Naive thymus-derived CD8-positive, alpha-beta T cell (primary cell): ENCODE data around the gene NCKAP1. TPM values are rescaled to one million over a fixed set of nuclear protein-coding genes. Genes with fewer than 3 reads are reported as not detected.
A peak's percentile ranks its signal among the peaks of the same experiment; 100 is the strongest.
"Not testable (repeated sequence)": the region's sequence is repeated elsewhere in the genome, so short reads cannot be mapped to it uniquely, and the experiment has no call there.

ENCODE experiments used
- ATAC-seq, 2 donors: fragments of 150-1000 bp; cut with Tn5 transposase in 1 of 2; sonication (Bioruptor Pico), chemical (Tn5 transposase) in 1 of 2; 1 replicate in 1 of 2; 2 replicates in 1 of 2; pipeline ENCODE4 v1.10.0; 2021; ENCODE audit warnings: mild to moderate bottlenecking in 2 of 2, moderate library complexity in 2 of 2
- POLR2A ChIA-PET: fragments of 350-600 bp; sonication (Branson Sonifier 250); formaldehyde crosslinking; loops from one replicate; lab custom pipeline; 2021; ENCODE audit warnings: antibody characterized with exemption; lab: Charles Lee
- DNase-seq, 10 donors: peaks; one replicate each; pipeline versions ENCODE4 v3.0.0 to v3.0.0-alpha.2; 2020 to 2022
- H3K27ac Mint-ChIP-seq, 10 donors: one replicate each; pipeline ENCODE4 v1.8.0; 2020 to 2022; ENCODE audit warnings: mild to moderate bottlenecking in 10 of 10, mixed read lengths in 10 of 10, moderate library complexity in 4 of 10, inconsistent platforms in 1 of 10
- H3K27me3 Mint-ChIP-seq, 5 donors: one replicate each; pipeline ENCODE4 v1.8.0; 2021 to 2022; ENCODE audit warnings: mixed read lengths in 5 of 5
- H3K36me3 Mint-ChIP-seq, 3 donors: one replicate each; pipeline ENCODE4 v1.8.0; 2020 to 2022; ENCODE audit warnings: mixed read lengths in 3 of 3, mild to moderate bottlenecking in 2 of 3, inconsistent platforms in 1 of 3
- H3K4me1 Mint-ChIP-seq, 4 donors: one replicate each; pipeline ENCODE4 v1.8.0; 2021 to 2022; ENCODE audit warnings: mixed read lengths in 4 of 4
- H3K4me3 Mint-ChIP-seq, 10 donors: one replicate each; pipeline ENCODE4 v1.8.0; 2020 to 2022; ENCODE audit warnings: mild to moderate bottlenecking in 10 of 10, mixed read lengths in 10 of 10, moderate library complexity in 6 of 10, inconsistent platforms in 1 of 10
- H3K9me3 Mint-ChIP-seq, 9 donors: one replicate each; pipeline ENCODE4 v1.8.0; 2020 to 2022; ENCODE audit warnings: mixed read lengths in 9 of 9, mild to moderate bottlenecking in 3 of 9, inconsistent platforms in 1 of 9, moderate library complexity in 1 of 9
- polyA plus RNA-seq, 3 donors: library from polyadenylated mRNA; unstranded; fragments of 300-500 nt; fragmentation: Illumina TruSeq; gene quantifications; one replicate each; pipeline ENCODE4 v1.2.3, GENCODE V29; 2021
- total RNA-seq, 8 experiments: library from RNA in 2 of 8; stranded (reverse) in 2 of 8; gene quantifications; one replicate each; pipeline ENCODE4 v1.2.3 and lab custom pipeline; 2021 to 2026

The NCKAP1 gene
- total and polyA plus RNA-seq, 5 experiments from 2014 or later = 0.10 to 0.63 (median 0.27) TPM; not detected in 1

GRCh38 chr2:182980652-182981051, 57.6 kb downstream of the NCKAP1 start:
- H3K27ac Mint-ChIP-seq = no peak overlapping the region
- H3K27me3 Mint-ChIP-seq = no peaks in the 10 kb centered on the region
- no peaks in the 10 kb centered on the region for H3K4me1 Mint-ChIP-seq
- no peak overlapping the region for H3K4me3 Mint-ChIP-seq
- POLR2A ChIA-PET = interaction anchor here (0.6 kb wide), 1 partner anchor 75 kb away, joined by 7 read pairs; no protein-coding TSS in a partner anchor
- H3K36me3 Mint-ChIP-seq = no peaks in the 10 kb centered on the region
- no peaks in the 10 kb centered on the region for H3K9me3 Mint-ChIP-seq
- ATAC-seq (no peak), DNase-seq (no peak)

GRCh38 chr2:182980115-182980514, 58.1 kb downstream of the NCKAP1 start:
- Mint-ChIP-seq H3K36me3 (no peaks in the 10 kb centered on the region), H3K4me1 (no peaks in the 10 kb centered on the region), H3K27me3 (no peaks in the 10 kb centered on the region), H3K9me3 (no peaks in the 10 kb centered on the region), H3K27ac (no peak overlapping the region), H3K4me3 (no peak overlapping the region)
- POLR2A ChIA-PET = interaction anchor here (0.6 kb wide), 1 partner anchor 75 kb away, joined by 7 read pairs; no protein-coding TSS in a partner anchor
- DNase-seq (peak in 3 of 10 donors; percentile 35 to 38 (median 37)), ATAC-seq (no peak)

GRCh38 chr2:182977463-182977862, 60.8 kb downstream of the NCKAP1 start:
- H3K27me3 Mint-ChIP-seq = no peaks in the 10 kb centered on the region
- H3K4me3 Mint-ChIP-seq = no peak overlapping the region
- ATAC-seq = no peak
- H3K4me1 Mint-ChIP-seq = peaks cover 0 to 1% (median 0%) of the 10 kb centered on the region in 4 donors
- no peak overlapping the region for H3K27ac Mint-ChIP-seq
- POLR2A ChIA-PET = no interaction called here
- no peaks in the 10 kb centered on the region for H3K9me3 Mint-ChIP-seq
- DNase-seq = no peak
- no peaks in the 10 kb centered on the region for H3K36me3 Mint-ChIP-seq

GRCh38 chr2:182973441-182974352, 64.6 kb downstream of the NCKAP1 start:
- no peak overlapping the region for H3K4me3 Mint-ChIP-seq
- peaks cover 0 to 4% (median 0%) of the 10 kb centered on the region in 9 donors for H3K9me3 Mint-ChIP-seq
- no peak overlapping the region for H3K27ac Mint-ChIP-seq
- ATAC-seq (no peak), DNase-seq (no peak)
- H3K27me3 Mint-ChIP-seq = peaks cover 0 to 3% (median 0%) of the 10 kb centered on the region in 5 donors
- H3K36me3 Mint-ChIP-seq = peaks cover 0 to 2% (median 0%) of the 10 kb centered on the region in 3 donors
- peaks cover 0 to 1% (median 0%) of the 10 kb centered on the region in 4 donors for H3K4me1 Mint-ChIP-seq
- POLR2A ChIA-PET = no interaction called here

GRCh38 chr2:182972548-182972942, 65.7 kb downstream of the NCKAP1 start:
- H3K27ac Mint-ChIP-seq = no peak overlapping the region
- POLR2A ChIA-PET = no interaction called here
- DNase-seq (no peak), ATAC-seq (no peak)
- H3K27me3 Mint-ChIP-seq = peaks cover 0 to 5% (median 1%) of the 10 kb centered on the region in 5 donors
- H3K4me3 Mint-ChIP-seq = no peak overlapping the region
- peaks cover 0 to 2% (median 0%) of the 10 kb centered on the region in 3 donors for H3K36me3 Mint-ChIP-seq
- peaks cover 0 to 1% (median 0%) of the 10 kb centered on the region in 4 donors for H3K4me1 Mint-ChIP-seq
- H3K9me3 Mint-ChIP-seq = peaks cover 0 to 4% (median 0%) of the 10 kb centered on the region in 9 donors

- Mint-ChIP-seq H3K9me3 (peaks cover 0 to 4% (median 0%) of the 10 kb centered on the region in 9 donors), H3K4me1 (peaks cover 0 to 1% (median 0%) of the 10 kb centered on the region in 4 donors), H3K27me3 (peaks cover 0 to 5% (median 1%) of the 10 kb centered on the region in 5 donors), H3K4me3 (no peak overlapping the region), H3K27ac (no peak overlapping the region), H3K36me3 (peaks cover 0 to 2% (median 0%) of the 10 kb centered on the region in 3 donors)
- DNase-seq (no peak), ATAC-seq (no peak)
- POLR2A ChIA-PET = no interaction called here
Measured at GRCh38 chr2:182971820-182972547, 66.3 kb downstream of the NCKAP1 start.

GRCh38 chr2:182970486-182970885, 67.8 kb downstream of the NCKAP1 start:
- Mint-ChIP-seq H3K27me3 (peaks cover 0 to 5% (median 1%) of the 10 kb centered on the region in 5 donors), H3K36me3 (peaks cover 0 to 2% (median 0%) of the 10 kb centered on the region in 3 donors), H3K4me1 (peaks cover 0 to 1% (median 0%) of the 10 kb centered on the region in 4 donors), H3K27ac (no peak overlapping the region), H3K4me3 (no peak overlapping the region), H3K9me3 (peaks cover 0 to 4% (median 0%) of the 10 kb centered on the region in 9 donors)
- DNase-seq (no peak), ATAC-seq (no peak)
- POLR2A ChIA-PET = no interaction called here

GRCh38 chr2:182968493-182968892, 69.8 kb downstream of the NCKAP1 start:
- Mint-ChIP-seq H3K4me1 (no peaks in the 10 kb centered on the region), H3K27me3 (peaks cover 0 to 5% (median 1%) of the 10 kb centered on the region in 5 donors), H3K4me3 (no peak overlapping the region), H3K27ac (no peak overlapping the region), H3K36me3 (peaks cover 0 to 2% (median 0%) of the 10 kb centered on the region in 3 donors), H3K9me3 (peaks cover 0 to 4% (median 0%) of the 10 kb centered on the region in 9 donors)
- POLR2A ChIA-PET = no interaction called here
- no peak for ATAC-seq
- DNase-seq = no peak

GRCh38 chr2:182966356-182966755, 71.9 kb downstream of the NCKAP1 start:
- H3K4me1 Mint-ChIP-seq, DNase-seq, H3K4me3 Mint-ChIP-seq, H3K27ac Mint-ChIP-seq, H3K9me3 Mint-ChIP-seq, POLR2A ChIA-PET, H3K27me3 Mint-ChIP-seq, H3K36me3 Mint-ChIP-seq, ATAC-seq: not testable (repeated sequence)

GRCh38 chr2:182962641-182963040, 75.6 kb downstream of the NCKAP1 start:
- no peaks in the 10 kb centered on the region for H3K4me1 Mint-ChIP-seq
- POLR2A ChIA-PET = no interaction called here
- no peak overlapping the region for H3K27ac Mint-ChIP-seq
- ATAC-seq (no peak), DNase-seq (no peak)
- peaks cover 0 to 1% (median under 1%) of the 10 kb centered on the region in 5 donors for H3K27me3 Mint-ChIP-seq
- H3K36me3 Mint-ChIP-seq = peaks cover 0 to 4% (median 0%) of the 10 kb centered on the region in 3 donors
- H3K9me3 Mint-ChIP-seq = peaks cover 0 to 4% (median 0%) of the 10 kb centered on the region in 9 donors
- no peak overlapping the region for H3K4me3 Mint-ChIP-seq

- H3K27ac Mint-ChIP-seq, H3K4me1 Mint-ChIP-seq, ATAC-seq, H3K36me3 Mint-ChIP-seq, DNase-seq, POLR2A ChIA-PET, H3K27me3 Mint-ChIP-seq, H3K4me3 Mint-ChIP-seq, H3K9me3 Mint-ChIP-seq: not testable (repeated sequence)
Measured at GRCh38 chr2:182960869-182961268, 77.4 kb downstream of the NCKAP1 start.

GRCh38 chr2:182954789-182955188, 83.5 kb downstream of the NCKAP1 start:
- no peak for ATAC-seq
- H3K27me3 Mint-ChIP-seq = no peaks in the 10 kb centered on the region
- POLR2A ChIA-PET = no interaction called here
- H3K9me3 Mint-ChIP-seq = peaks cover 0 to 4% (median 0%) of the 10 kb centered on the region in 9 donors
- peaks cover 0 to 1% (median 0%) of the 10 kb centered on the region in 3 donors for H3K36me3 Mint-ChIP-seq
- no peaks in the 10 kb centered on the region for H3K4me1 Mint-ChIP-seq
- no peak overlapping the region for H3K27ac Mint-ChIP-seq
- DNase-seq = no peak
- no peak overlapping the region for H3K4me3 Mint-ChIP-seq
